Body of pancreas (tissue), 4 donors: ENCODE results near the gene NR2F1-AS1.

Experiments
- POLR2A ChIP-seq, 3 donors: fragments of 450-650 bp; IDR thresholded peaks; one replicate each; pipeline ENCODE4 v1.6.1; 2016; ENCODE audit warnings: antibody characterized with exemption in 3 of 3, mild to moderate bottlenecking in 2 of 3
- TF ChIP-seq, protein P1 (sequence below), 7 experiments: fragments of 450-650 bp in 4 of 7; fragments of 200-600 bp in 3 of 7; sonication (generic) in 3 of 7; IDR thresholded peaks; one replicate each; pipeline ENCODE4 v1.5.1; 2016 to 2019; ENCODE audit warnings: antibody characterized with exemption in 7 of 7

DNA sequence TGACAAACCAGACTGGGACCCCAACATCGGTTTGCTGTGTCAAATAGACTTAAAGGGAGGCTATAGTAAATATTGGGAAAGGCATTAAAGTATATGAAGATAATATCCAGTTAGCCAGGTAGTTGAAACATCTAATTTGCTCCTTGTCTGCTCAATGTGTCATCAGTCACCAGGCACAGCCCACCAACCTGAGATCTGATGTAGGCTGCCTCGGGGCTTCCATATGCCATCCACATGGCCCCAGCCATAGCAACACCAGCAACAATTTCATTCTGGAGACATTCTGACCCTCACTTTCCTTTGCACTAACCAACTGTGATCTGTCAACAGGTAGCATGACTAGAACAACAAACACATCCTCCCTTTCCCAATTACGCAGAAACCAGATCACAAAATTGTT, 196.0 kb downstream of the NR2F1-AS1 start:
- TF ChIP-seq POLR2A (IDR thresholded peaks at IDR 0.05) = no peak
- TF ChIP-seq, protein P1, sequence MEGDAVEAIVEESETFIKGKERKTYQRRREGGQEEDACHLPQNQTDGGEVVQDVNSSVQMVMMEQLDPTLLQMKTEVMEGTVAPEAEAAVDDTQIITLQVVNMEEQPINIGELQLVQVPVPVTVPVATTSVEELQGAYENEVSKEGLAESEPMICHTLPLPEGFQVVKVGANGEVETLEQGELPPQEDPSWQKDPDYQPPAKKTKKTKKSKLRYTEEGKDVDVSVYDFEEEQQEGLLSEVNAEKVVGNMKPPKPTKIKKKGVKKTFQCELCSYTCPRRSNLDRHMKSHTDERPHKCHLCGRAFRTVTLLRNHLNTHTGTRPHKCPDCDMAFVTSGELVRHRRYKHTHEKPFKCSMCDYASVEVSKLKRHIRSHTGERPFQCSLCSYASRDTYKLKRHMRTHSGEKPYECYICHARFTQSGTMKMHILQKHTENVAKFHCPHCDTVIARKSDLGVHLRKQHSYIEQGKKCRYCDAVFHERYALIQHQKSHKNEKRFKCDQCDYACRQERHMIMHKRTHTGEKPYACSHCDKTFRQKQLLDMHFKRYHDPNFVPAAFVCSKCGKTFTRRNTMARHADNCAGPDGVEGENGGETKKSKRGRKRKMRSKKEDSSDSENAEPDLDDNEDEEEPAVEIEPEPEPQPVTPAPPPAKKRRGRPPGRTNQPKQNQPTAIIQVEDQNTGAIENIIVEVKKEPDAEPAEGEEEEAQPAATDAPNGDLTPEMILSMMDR (IDR thresholded peaks at IDR 0.05) = no peak
